Kidney (tissue), 14 donors: ENCODE measurements around the gene WDR4. TPM values are rescaled to one million over a fixed set of nuclear protein-coding genes. Genes with fewer than 3 reads are reported as not detected.
A peak's percentile ranks its signal among the peaks of the same experiment; 100 is the strongest.

Experiments
- DNase-seq, 5 donors: peaks; one replicate each; pipeline ENCODE4 v3.0.0-alpha.2; 2013 to 2020
- FAIRE-seq: peaks from 2 replicates; lab custom pipeline; 2012; peaks lifted over from hg19 to GRCh38; lab: Jason Lieb, UNC
- H3K27ac ChIP-seq, 2 donors: one replicate each; pipeline ENCODE4 v1.7.0; 2013; ENCODE audit warnings: low read depth in 2 of 2, low read length in 2 of 2, inconsistent platforms in 1 of 2
- H3K27me3 ChIP-seq: one replicate; pipeline ENCODE4 v1.7.1; 2013; ENCODE audit warnings: low read length, inconsistent platforms; ENCODE audit not compliant: control insufficient read depth, insufficient read depth
- H3K36me3 ChIP-seq, 3 donors: one replicate each; pipeline versions ENCODE4 v1.7.0 to v1.7.1; 2013; ENCODE audit warnings: low read length in 3 of 3, control low read depth in 1 of 3, inconsistent platforms in 1 of 3; ENCODE audit not compliant: insufficient read depth in 3 of 3, control insufficient read depth in 2 of 3
- H3K4me1 ChIP-seq, 3 donors: one replicate each; pipeline versions ENCODE4 v1.7.0 to v1.7.1; 2013; ENCODE audit warnings: low read length in 3 of 3, inconsistent platforms in 1 of 3, low read depth in 1 of 3; ENCODE audit not compliant: control insufficient read depth in 2 of 3, insufficient read depth in 2 of 3
- H3K4me3 ChIP-seq, 3 donors: one replicate each; pipeline versions ENCODE4 v1.7.0 to v1.8.1; 2013; ENCODE audit warnings: low read length in 3 of 3, control low read depth in 1 of 3, inconsistent platforms in 1 of 3
- H3K9ac ChIP-seq, 3 donors: one replicate each; pipeline versions ENCODE4 v1.7.0 to v1.7.1; 2013; ENCODE audit warnings: low read length in 3 of 3, control low read depth in 1 of 3, inconsistent platforms in 1 of 3
- H3K9me3 ChIP-seq, 3 donors: one replicate each; pipeline versions ENCODE4 v1.7.0 to v1.7.1; 2013; ENCODE audit warnings: low read length in 3 of 3, control low read depth in 1 of 3, inconsistent platforms in 1 of 3; ENCODE audit not compliant: control insufficient read depth in 2 of 3, insufficient read depth in 1 of 3
- CTCF ChIP-seq: IDR thresholded peaks from 3 replicates; pipeline ENCODE4 v1.5.1; 2012; ENCODE audit warnings: mild to moderate bottlenecking, moderate library complexity, borderline replicate concordance; ENCODE audit not compliant: insufficient read depth; ENCODE audit errors: extremely low read depth
- intact Hi-C: fragments of 100-400 bp; cut with DNase I; formaldehyde crosslinking; loops from one replicate; pipeline ENCODE4 v1.11.1; 2022
- polyA plus RNA-seq: library from polyadenylated mRNA; stranded (reverse); fragments of 350-450 nt; fragmentation: Illumina TruSeq; extraction: RNeasy Lipid Tissue Mini Kit (QIAGEN cat#74804); gene quantifications from one replicate; pipeline ENCODE4 v1.2.3, GENCODE V29; 2014; ENCODE audit warnings: low read depth, low replicate concordance; ENCODE audit not compliant: insufficient read depth
- total RNA-seq: library from RNA; stranded (reverse); fragmentation: NEBNext Ultra II Directional; extraction: Animal tissue kit (Norgen Biotek cat#: 25700); gene quantifications from one replicate; pipeline ENCODE4 v1.2.1, GENCODE V29; 2021
- donor health status: control.
- donor health status: control.
- donor health status: control.
- donor health status: control.
- donor health status: control.
- donor health status: DM: yes; HTN: yes; CAD: no.
- donor health status: Normal renal cell carcinoma (clear cell type).

The WDR4 gene
- total and polyA plus RNA-seq, 2 donors from 2014 or later: 4.8 to 20.4 TPM

- H3K9me3 ChIP-seq: peaks cover 0 to 3% (median 0%) of the 10 kb centered on the region in 3 donors
- H3K27me3 ChIP-seq: no peaks in the 10 kb centered on the region
- no peaks in the 10 kb centered on the region for H3K4me1 ChIP-seq
- no peak for TF ChIP-seq CTCF
- peaks cover 11 to 12% (median 12%) of the 10 kb centered on the region in 3 donors for H3K36me3 ChIP-seq
- H3K9ac ChIP-seq: no peak overlapping the region
- no peak overlapping the region for H3K4me3 ChIP-seq
- intact Hi-C loops: no loop called here
- no peak for FAIRE-seq
- peak in 3 of 5 donors; percentile 9 to 64 (median 33) for DNase-seq
- H3K27ac ChIP-seq: no peak overlapping the region
Measured at GRCh38 chr21:42837421-42838211, 41.7 kb downstream of the WDR4 start.

- DNase-seq: peak in 3 of 5 donors; percentile 5 to 65 (median 26)
- Histone ChIP-seq H3K27ac (no peak overlapping the region), H3K4me3 (no peak overlapping the region), H3K4me1 (no peaks in the 10 kb centered on the region), H3K9ac (no peak overlapping the region), H3K9me3 (peaks cover 0 to 3% (median 0%) of the 10 kb centered on the region in 3 donors), H3K36me3 (peaks cover 11 to 12% (median 12%) of the 10 kb centered on the region in 3 donors), H3K27me3 (no peaks in the 10 kb centered on the region)
- no peak for FAIRE-seq
- intact Hi-C loops: no loop called here
- TF ChIP-seq CTCF: no peak
Measured at GRCh38 chr21:42836767-42837301, 42.5 kb downstream of the WDR4 start.

GRCh38 chr21:42836402-42836666, 43.0 kb downstream of the WDR4 start:
- FAIRE-seq: no peak
- Histone ChIP-seq H3K9me3 (peaks cover 0 to 3% (median 0%) of the 10 kb centered on the region in 3 donors), H3K9ac (no peak overlapping the region), H3K27me3 (no peaks in the 10 kb centered on the region), H3K4me3 (no peak overlapping the region), H3K27ac (no peak overlapping the region), H3K36me3 (peaks cover 11 to 12% (median 12%) of the 10 kb centered on the region in 3 donors), H3K4me1 (no peaks in the 10 kb centered on the region)
- intact Hi-C loops: no loop called here
- DNase-seq: peak in 1 of 5 donors; percentile 6
- no peak for TF ChIP-seq CTCF
